ENCODE results near the gene ULBP1. TPM values are rescaled to one million over a fixed set of nuclear protein-coding genes. Genes with fewer than 3 reads are reported as not detected.

Gene ULBP1
- total RNA-seq, 1 experiment from 2014 or later, result 0.81 TPM

DNA sequence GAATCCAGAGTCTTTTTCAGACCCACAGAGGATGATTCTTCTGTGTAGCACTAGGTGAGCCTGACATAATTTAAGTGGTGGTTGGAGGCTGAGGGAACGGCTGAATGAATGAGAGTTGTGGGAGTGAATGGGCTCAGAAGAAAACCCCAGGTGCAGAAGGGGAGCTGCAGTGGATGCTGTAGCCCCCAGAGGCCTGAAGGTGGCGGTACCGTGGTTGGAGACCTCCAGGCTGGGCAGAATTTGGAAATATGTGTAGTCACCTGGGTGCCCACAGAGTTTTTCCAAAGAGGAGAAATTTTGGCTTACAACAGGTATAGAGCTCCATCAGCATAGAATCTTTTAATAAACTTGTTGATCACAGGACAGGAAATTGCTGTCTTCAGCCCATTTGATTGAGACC is 34.3 kb upstream of the ULBP1 start:
- ATAC-seq (peak; percentile 63), DNase-seq (ENCODE audit: low spot score) (peak; percentile 66)
- Mint-ChIP-seq H3K27me3 (ENCODE audit: low read depth) (peaks cover 94% of the 10 kb centered on the region), H3K36me3 (no peaks in the 10 kb centered on the region), H3K4me3 (no peak overlapping the region), H3K27ac (no peak overlapping the region), H3K9me3 (no peaks in the 10 kb centered on the region), H3K4me1 (peaks cover 6% of the 10 kb centered on the region)
- POLR2A ChIA-PET, result no interaction called here
- TF ChIP-seq ESRRA (CRISPR knock-in tag; IDR thresholded peaks at IDR 0.05; ENCODE audit: borderline replicate concordance), result no peak
- TF ChIP-seq, protein P1, sequence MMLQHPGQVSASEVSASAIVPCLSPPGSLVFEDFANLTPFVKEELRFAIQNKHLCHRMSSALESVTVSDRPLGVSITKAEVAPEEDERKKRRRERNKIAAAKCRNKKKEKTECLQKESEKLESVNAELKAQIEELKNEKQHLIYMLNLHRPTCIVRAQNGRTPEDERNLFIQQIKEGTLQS (CRISPR knock-in tag; conservative IDR thresholded peaks at IDR 0.05), result no peak
- TF ChIP-seq, protein P2, sequence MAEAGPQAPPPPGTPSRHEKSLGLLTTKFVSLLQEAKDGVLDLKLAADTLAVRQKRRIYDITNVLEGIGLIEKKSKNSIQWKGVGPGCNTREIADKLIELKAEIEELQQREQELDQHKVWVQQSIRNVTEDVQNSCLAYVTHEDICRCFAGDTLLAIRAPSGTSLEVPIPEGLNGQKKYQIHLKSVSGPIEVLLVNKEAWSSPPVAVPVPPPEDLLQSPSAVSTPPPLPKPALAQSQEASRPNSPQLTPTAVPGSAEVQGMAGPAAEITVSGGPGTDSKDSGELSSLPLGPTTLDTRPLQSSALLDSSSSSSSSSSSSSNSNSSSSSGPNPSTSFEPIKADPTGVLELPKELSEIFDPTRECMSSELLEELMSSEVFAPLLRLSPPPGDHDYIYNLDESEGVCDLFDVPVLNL (CRISPR knock-in tag; IDR thresholded peaks at IDR 0.05; ENCODE audit: borderline replicate concordance, low read depth), result no peak
- no peak for TF ChIP-seq ZNF416 (CRISPR knock-in tag; IDR thresholded peaks at IDR 0.05)
- no peak for TF ChIP-seq SP1 (CRISPR knock-in tag; conservative IDR thresholded peaks at IDR 0.05)
- no peak for TF ChIP-seq TCF7 (CRISPR knock-in tag; IDR thresholded peaks at IDR 0.05; ENCODE audit: low read depth)
- TF ChIP-seq PRRX2 (CRISPR knock-in tag; IDR thresholded peaks at IDR 0.05), result no peak
- TF ChIP-seq, protein P3, sequence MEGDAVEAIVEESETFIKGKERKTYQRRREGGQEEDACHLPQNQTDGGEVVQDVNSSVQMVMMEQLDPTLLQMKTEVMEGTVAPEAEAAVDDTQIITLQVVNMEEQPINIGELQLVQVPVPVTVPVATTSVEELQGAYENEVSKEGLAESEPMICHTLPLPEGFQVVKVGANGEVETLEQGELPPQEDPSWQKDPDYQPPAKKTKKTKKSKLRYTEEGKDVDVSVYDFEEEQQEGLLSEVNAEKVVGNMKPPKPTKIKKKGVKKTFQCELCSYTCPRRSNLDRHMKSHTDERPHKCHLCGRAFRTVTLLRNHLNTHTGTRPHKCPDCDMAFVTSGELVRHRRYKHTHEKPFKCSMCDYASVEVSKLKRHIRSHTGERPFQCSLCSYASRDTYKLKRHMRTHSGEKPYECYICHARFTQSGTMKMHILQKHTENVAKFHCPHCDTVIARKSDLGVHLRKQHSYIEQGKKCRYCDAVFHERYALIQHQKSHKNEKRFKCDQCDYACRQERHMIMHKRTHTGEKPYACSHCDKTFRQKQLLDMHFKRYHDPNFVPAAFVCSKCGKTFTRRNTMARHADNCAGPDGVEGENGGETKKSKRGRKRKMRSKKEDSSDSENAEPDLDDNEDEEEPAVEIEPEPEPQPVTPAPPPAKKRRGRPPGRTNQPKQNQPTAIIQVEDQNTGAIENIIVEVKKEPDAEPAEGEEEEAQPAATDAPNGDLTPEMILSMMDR (IDR thresholded peaks at IDR 0.05), result peak; percentile 41; the same call in 1 of the 2 replicates
- TF ChIP-seq, protein P4, sequence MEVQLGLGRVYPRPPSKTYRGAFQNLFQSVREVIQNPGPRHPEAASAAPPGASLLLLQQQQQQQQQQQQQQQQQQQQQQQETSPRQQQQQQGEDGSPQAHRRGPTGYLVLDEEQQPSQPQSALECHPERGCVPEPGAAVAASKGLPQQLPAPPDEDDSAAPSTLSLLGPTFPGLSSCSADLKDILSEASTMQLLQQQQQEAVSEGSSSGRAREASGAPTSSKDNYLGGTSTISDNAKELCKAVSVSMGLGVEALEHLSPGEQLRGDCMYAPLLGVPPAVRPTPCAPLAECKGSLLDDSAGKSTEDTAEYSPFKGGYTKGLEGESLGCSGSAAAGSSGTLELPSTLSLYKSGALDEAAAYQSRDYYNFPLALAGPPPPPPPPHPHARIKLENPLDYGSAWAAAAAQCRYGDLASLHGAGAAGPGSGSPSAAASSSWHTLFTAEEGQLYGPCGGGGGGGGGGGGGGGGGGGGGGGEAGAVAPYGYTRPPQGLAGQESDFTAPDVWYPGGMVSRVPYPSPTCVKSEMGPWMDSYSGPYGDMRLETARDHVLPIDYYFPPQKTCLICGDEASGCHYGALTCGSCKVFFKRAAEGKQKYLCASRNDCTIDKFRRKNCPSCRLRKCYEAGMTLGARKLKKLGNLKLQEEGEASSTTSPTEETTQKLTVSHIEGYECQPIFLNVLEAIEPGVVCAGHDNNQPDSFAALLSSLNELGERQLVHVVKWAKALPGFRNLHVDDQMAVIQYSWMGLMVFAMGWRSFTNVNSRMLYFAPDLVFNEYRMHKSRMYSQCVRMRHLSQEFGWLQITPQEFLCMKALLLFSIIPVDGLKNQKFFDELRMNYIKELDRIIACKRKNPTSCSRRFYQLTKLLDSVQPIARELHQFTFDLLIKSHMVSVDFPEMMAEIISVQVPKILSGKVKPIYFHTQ (CRISPR knock-in tag; IDR thresholded peaks at IDR 0.05), result no peak
- CTCF ChIA-PET, result interaction anchor here (0.7 to 1.2 kb wide), 9 partner anchors 13 to 888 kb away, joined by 3 to 10 read pairs (median 4); partner anchors contain the start of gene GINM1

DNA sequence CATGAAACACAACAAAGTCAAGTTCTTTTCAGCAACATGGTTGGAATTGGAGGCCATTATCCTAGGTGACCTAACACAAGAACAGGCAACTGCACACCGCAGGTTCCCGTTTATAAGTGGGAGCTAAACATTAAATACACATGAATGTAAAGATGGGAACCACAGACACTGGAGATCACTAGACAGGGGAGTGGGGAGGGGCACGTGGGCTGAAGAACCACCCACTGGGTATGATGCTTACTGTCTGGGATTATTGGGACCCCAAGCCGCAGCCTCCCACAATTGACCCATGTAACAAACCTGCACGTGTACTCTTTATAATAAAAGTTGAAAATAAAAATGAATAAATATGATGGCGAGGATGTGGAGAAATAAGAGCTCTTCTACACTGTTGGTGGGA is 32.2 kb upstream of the ULBP1 start:
- ATAC-seq (no peak), DNase-seq (ENCODE audit: low spot score) (no peak)
- POLR2A ChIA-PET, result no interaction called here
- CTCF ChIA-PET, result no interaction called here
- no peak overlapping the region for H3K4me3 Mint-ChIP-seq
- H3K9me3 Mint-ChIP-seq, result no peaks in the 10 kb centered on the region
- no peaks in the 10 kb centered on the region for H3K4me1 Mint-ChIP-seq
- H3K36me3 Mint-ChIP-seq, result no peaks in the 10 kb centered on the region
- no peak overlapping the region for H3K27ac Mint-ChIP-seq
- H3K27me3 Mint-ChIP-seq (ENCODE audit: low read depth), result peaks cover 94% of the 10 kb centered on the region
- TF ChIP-seq, protein P5, sequence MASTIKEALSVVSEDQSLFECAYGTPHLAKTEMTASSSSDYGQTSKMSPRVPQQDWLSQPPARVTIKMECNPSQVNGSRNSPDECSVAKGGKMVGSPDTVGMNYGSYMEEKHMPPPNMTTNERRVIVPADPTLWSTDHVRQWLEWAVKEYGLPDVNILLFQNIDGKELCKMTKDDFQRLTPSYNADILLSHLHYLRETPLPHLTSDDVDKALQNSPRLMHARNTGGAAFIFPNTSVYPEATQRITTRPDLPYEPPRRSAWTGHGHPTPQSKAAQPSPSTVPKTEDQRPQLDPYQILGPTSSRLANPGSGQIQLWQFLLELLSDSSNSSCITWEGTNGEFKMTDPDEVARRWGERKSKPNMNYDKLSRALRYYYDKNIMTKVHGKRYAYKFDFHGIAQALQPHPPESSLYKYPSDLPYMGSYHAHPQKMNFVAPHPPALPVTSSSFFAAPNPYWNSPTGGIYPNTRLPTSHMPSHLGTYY (CRISPR knock-in tag; IDR thresholded peaks at IDR 0.05), result no peak
- TF ChIP-seq, protein P6, sequence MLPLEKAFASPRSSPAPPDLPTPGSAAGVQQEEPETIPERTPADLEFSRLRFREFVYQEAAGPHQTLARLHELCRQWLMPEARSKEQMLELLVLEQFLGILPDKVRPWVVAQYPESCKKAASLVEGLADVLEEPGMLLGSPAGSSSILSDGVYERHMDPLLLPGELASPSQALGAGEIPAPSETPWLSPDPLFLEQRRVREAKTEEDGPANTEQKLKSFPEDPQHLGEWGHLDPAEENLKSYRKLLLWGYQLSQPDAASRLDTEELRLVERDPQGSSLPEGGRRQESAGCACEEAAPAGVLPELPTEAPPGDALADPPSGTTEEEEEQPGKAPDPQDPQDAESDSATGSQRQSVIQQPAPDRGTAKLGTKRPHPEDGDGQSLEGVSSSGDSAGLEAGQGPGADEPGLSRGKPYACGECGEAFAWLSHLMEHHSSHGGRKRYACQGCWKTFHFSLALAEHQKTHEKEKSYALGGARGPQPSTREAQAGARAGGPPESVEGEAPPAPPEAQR (CRISPR knock-in tag; IDR thresholded peaks at IDR 0.05), result no peak
- TF ChIP-seq, protein P7, sequence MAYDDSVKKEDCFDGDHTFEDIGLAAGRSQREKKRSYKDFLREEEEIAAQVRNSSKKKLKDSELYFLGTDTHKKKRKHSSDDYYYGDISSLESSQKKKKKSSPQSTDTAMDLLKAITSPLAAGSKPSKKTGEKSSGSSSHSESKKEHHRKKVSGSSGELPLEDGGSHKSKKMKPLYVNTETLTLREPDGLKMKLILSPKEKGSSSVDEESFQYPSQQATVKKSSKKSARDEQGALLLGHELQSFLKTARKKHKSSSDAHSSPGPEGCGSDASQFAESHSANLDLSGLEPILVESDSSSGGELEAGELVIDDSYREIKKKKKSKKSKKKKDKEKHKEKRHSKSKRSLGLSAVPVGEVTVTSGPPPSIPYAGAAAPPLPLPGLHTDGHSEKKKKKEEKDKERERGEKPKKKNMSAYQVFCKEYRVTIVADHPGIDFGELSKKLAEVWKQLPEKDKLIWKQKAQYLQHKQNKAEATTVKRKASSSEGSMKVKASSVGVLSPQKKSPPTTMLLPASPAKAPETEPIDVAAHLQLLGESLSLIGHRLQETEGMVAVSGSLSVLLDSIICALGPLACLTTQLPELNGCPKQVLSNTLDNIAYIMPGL (CRISPR knock-in tag; IDR thresholded peaks at IDR 0.05), result no peak
- no peak for TF ChIP-seq GTF2I (CRISPR knock-in tag; conservative IDR thresholded peaks at IDR 0.05)
- TF ChIP-seq, protein P8, sequence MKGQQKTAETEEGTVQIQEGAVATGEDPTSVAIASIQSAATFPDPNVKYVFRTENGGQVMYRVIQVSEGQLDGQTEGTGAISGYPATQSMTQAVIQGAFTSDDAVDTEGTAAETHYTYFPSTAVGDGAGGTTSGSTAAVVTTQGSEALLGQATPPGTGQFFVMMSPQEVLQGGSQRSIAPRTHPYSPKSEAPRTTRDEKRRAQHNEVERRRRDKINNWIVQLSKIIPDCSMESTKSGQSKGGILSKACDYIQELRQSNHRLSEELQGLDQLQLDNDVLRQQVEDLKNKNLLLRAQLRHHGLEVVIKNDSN (CRISPR knock-in tag; IDR thresholded peaks at IDR 0.05), result no peak

All from WTC11 (cell line).